ENCODE data around the gene PFKM.

- TF ChIP-seq CTCF (IDR thresholded peaks at IDR 0.05; ENCODE audit: low read length) (no peak), EZH2phosphoT487 (IDR thresholded peaks at IDR 0.05; ENCODE audit: low read length) (no peak), EZH2 (optimal IDR thresholded peaks at IDR 0.05; ENCODE audit: low read depth, low read length) (no peak)
Observed at GRCh38 chr12:48182631-48183030, 63.5 kb downstream of the PFKM start.
